UCSD-AML1 (cell line): Measurements from ENCODE around the gene DDI2.

Experiments
- DNase-seq: peaks from one replicate; lab custom pipeline; 2025; ENCODE audit not compliant: unreplicated experiment; lab: John Stamatoyannopoulos, UW

The DDI2 gene

DNA sequence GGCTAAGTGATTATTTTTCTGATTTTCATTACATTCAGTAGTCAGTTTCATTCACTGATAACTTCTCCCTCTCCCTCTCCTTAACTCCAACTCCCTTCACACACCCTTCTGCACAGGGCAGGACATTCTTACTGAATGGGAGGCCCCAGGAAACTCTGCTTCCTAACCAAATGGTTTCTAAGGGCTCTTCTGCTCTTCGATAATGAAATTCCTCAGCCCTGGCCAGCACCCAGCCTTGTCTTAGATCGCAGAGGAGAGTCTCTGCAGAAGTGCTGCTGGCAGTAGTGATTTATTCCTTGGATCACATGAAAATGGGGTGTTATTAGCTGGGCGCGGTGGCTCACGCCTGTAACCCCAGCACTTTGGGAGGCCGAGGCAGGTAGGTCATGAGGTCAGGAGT lies 83.2 kb downstream of the DDI2 start:
- no peak for DNase-seq

DNA sequence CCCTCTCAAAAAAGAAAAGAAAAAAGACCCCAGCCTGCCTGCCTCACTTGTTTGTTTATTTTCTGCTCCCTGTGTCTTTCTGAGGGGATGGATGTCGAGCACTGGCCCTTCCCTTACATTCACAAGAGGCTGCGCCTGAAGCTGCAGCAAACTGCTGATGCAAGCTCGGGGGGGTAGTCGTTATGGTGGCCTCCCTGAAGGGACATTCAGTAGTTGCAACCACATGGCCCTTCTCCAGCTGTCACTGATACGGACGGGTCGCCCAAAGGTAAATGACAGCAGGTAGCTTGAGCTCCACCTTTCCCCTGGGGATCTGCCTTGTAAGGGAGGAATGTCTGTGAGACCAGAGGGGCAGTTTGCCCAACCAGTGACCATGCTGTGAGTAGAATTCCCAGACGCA lies 84.5 kb downstream of the DDI2 start:
- no peak for DNase-seq

DNA sequence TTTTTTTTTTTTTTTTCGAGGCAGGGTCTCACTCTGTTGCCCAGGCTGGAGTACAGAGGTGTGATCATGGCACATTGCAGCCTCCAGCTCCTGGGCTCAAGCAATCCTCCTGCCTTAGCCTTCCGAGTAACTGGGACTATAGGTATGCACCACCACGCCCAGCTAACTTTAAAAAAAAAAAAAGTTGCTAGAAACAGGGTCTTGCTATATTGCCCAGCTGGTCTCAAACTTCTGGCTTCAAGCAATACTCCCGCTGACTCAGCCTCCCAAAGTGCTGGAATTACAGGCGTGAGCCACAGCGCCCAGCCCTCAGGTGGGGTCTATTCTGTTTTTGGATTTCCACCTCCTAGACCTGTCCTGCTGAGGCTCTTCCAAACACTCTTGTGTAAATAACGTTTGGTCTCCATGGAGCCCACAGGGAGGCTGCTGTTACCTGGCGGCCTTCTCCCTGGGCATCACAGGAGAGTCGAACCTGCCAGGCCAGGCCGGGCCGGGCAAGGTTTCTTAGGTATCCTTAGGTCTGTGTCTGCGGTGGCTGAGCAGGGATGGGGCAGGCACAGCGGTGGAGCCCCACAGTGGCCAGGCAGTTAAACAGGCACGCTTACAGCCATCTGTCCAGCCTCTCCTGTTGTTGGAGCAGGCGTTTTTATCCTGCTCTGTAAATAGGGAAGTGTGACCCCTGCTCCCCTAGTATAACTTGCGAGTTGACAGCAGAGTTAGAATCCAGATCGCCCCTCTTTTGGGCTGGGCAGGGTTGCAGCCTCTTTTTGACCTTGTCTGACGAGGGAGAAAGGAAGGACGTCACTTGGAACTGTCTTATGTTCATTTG lies 85.7 kb downstream of the DDI2 start:
- DNase-seq: peak; percentile 19

DNA sequence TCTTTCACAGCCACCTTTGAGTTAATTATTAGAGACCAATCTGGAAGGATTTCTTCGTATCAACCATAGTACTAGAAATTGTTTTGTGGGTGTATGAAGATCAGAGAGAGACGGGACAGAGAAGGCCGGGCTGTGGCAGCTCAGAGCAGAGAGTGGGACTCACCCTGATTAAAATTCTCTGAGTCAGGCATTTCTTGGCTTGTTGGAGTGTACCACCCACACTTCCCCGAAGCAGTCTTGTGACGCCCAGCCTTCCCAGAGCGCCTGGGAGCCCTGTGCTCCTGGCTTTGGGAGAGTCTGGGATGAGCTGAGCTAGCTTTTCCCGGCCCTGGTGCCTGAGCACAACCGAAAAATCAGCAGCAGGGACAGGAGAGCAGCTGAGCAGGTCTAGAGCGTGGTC lies 86.3 kb downstream of the DDI2 start:
- DNase-seq: no peak

DNA sequence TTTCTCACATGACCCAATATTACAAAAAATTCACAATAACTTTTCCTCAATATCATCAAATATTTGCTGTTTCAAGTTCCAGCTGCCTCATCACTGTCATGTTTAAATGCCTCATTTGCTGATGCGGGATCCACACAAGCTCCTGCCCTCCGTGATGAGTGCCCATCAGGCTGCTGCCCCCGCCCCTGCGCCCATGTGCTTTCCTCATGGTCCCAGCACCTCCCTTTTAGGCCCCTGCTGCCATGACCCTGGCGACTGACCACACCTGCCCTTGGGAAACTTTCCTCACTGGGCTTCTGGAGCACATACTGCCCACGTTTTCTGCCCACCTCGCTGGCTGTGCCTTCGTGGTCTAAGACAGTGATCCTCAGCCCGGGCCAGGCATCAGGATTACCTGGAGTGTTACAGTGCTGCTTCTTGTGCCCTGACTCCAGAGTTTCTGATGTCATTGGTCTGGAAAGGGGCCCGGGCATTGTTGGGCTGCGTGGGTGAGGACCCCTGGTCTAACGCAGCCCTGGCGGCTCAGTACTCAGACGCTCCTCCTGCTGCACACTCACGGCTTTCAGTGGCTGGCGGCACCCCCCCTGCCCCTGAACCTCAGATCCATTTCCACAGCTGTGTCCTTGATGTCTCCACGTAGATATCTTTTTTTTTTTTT lies 87.4 kb downstream of the DDI2 start:
- no peak for DNase-seq

DNA sequence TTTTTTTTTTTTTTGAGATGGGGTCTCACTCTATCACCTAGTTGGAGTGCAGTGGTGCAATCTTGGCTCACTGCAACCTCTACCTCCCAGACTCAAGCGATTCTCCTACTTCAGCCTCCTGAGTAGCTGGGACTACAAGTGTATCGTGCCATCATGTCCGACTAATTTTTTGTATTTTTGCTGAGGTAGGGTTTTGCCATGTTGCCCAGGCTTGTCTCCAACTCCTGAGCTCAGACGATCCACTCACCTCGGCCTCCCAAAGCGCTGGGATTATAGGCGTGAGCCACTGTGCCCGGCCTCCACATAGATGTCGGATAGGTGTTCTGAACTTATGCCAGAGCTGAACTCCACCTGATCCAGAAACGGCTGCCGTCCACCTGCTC lies 87.9 kb downstream of the DDI2 start:
- DNase-seq: no peak

DNA sequence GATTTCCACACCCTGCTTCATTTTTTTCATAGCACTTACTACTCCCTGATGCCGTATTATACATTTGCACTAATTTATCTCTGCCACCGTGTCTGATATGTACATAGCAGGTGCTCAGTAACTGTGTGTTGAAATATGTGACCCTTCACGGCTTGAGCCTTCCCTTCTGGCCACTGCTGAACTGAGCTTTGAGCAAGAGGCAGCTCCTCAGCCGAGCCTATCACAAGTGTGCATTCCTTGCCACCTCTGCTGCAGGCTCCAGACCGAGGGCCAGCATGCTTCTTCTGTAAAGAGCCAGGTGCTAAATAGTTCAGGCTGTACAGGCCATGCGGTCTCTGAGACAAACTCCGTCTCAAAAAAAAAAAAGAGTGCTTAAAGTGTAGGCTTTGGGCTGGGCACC lies 89.5 kb downstream of the DDI2 start:
- DNase-seq: no peak

DNA sequence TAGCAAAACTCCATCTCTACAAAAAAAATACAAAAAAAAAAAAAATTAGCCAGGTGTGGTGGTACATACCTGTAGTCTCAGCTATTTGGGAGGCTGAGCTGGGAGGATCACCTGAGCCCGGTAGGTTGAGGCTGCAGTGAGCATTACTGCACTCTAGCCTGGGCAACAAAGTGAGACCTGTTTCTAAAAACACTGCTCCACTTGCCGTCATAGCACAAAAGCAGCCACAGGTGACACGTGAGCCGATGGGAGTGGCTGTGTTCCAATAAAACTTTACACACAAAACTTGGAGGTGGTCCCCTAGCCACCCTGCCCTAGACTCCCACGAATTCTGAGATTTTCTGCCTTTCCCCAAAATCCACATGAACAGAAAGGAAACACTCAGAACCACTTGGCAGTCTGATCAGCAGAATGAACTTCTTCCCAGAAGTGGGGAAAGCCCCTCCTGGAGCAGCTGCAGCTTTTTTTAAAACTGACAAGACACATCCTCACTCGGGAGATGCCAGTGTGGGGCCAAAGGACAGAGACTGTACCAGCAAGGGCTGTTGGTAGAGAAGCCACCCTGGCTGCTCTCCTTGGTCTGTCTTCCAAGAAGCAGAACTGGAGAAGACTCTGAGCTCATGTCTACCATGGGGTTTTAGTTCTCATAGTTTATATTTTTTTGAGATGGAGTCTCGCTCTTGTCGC lies 90.1 kb downstream of the DDI2 start:
- no peak for DNase-seq

DNA sequence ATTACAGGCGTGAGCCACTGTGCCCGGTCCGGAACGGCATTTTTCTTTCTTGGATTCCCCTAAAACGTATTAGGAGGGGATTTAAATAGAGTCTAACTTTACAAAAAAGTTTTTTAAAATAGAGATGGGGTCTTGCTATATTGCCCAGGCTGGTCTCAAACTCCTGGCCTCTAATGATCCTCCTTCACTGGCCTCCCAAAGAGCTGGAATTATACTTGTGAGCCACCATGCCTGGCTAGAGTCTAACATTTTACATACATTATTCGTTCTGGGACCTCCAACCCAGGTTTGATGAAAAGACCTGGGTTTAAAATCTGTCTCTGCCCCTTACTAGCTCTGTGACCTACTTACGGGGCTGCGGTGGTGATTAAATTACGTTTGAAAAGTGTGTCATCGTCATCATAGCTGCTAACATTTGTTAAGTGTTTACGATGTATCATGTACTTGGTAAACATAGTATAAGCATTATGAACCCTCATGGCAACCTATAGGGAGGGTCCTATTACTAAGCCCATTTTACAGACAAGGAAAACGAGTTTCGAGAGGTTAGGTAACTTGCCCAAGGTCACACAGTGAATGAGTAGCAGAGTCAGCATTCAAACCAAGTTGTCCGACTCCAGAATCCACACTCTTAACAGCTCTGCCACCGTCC lies 91.4 kb downstream of the DDI2 start:
- DNase-seq: no peak

DNA sequence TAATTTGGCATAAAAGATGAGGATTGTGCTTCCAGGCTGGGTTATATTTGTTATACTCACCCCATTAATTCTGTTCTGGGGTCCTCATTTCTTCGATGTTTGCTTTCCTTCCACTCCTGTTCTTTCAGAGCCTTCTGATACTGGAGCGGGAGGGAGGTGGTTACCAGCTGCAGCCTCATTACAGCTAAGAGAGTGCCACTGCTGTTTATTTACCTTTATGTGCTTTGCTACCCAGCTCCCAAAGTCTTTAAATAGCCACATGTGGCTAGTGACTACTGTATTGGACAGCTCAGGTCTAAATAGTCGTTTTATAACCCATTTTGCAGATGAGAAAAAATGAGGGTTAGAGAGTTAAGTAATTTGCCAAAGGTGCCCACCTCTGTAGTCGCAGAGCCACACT lies 92.0 kb downstream of the DDI2 start:
- DNase-seq: no peak

DNA sequence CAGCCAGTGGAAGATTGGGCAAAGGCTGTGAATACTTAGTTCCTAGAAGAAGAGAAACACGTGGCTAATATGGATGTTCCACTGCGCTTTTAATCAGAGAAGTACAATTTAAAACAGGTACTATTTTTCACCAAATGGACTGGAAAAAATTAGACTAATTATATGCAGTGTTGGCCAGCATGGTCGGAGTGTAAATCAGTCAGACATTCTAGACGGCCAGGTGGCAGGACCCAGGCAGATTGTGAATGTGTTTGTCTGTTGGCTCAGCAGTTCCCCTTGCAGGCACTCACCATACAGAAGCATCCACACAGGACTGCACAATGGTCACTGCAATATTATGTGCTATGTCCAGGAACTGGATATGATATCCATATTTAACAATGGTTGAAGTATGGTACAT lies 94.9 kb downstream of the DDI2 start:
- DNase-seq: no peak

DNA sequence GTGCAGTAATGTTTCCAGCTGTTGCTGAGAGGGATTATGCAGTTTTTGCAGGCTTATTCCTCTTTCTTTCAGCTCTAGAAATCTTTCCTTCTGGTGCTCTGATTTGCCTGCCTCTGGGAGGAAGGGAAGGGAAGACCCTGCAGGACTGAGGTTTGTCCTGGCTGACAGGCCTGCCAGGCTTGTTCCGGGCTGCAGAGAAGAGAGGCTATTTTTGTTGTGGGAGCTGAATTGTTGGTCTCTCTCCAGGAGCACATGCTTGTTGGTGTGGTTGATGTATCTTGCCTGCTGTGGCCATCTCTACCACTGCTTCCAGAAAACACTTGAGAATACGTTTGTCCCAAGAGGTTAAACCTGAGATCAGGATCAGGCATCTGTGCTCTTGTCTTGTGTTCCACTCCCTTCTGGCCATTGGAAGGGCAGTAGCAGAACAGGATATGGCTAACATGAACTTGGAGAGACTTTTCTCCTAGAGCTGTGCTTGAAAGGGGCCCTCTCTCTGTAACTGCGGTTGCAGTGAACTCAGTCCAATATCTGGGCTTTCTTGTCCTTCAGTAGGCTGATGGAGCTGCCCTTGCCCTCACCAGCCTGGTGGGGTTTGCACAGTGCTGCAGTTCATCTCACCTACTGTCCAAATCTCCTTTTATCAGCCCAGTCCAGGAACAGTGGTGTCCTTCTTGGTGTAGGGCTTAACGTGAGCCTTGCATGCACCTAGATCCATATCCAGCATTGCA lies 97.3 kb downstream of the DDI2 start:
- DNase-seq: no peak

DNA sequence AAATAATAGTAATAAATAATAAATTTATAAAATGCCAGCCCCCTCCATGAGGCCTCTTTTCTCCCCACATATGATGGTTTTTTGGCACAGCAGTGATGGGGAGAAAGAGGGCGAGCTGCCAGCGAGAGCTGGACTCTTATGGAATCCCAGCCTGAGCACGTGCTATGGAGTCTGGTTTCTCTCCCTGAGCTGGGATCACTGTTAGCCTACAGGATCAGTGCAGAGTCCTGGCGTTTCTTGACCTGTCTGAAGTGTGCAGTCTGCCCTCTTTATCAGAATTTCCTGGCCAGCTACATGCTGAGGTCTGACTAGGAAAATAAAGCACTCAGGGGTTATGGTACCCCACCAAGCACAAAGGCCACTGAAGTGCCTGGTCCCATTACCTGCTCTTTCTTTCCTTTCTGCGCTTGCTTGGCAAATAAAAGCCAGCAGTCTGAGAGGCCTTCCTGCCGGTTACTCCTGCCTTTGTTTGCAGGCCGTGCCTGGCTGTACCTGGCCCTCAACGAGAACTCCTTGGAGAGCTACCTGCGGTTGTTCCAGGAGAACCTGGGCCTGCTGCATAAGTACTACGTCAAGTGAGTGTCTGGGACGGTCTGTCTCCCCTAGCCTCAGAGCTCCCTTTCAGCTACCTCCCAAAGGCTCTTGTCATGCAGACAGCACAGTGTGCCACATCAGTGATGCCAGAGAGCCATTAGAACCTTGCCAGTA lies 100.3 kb downstream of the DDI2 start:
- DNase-seq: no peak

DNA sequence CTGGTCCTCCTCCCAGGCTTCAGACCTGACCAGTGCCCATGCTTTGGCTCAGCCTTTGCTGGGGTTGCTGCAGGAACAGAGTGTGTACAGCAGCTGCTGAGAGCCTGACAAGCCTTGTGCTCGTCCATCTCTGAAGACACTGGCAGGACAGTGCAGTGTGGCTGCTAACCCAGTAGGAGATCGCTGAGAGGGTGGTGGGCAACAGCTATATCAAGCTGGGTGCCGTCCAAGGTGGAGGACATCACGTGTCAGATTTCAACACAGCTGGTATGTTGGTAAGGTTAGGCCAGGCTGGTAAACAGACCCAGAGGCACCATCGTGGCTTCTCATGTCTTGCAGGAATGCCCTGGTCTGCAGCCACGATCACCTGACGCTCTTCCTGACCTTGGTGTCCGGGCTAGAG lies 100.9 kb downstream of the DDI2 start:
- no peak for DNase-seq
